H9 (cell line): ENCODE data around the gene OXER1. TPM values are rescaled to one million over a fixed set of nuclear protein-coding genes. Genes with fewer than 3 reads are reported as not detected.

Experiments used
- DNase-seq: peaks from one replicate; pipeline ENCODE4 v3.0.0-alpha.2; 2017
- H2AFZ ChIP-seq: one replicate; pipeline ENCODE4 v1.6.1; 2013; ENCODE audit warnings: mild to moderate bottlenecking, low read length, control low read depth, moderate library complexity
- H2AK5ac ChIP-seq: 2 replicates; pipeline ENCODE4 v1.6.1; 2013; ENCODE audit warnings: low read length, control low read depth, mixed read lengths; ENCODE audit not compliant: insufficient read length
- H2BK120ac ChIP-seq: one replicate; pipeline ENCODE4 v1.6.1; 2013; ENCODE audit warnings: low read depth, mild to moderate bottlenecking, low read length, control low read depth, inconsistent platforms; ENCODE audit not compliant: poor library complexity, severe bottlenecking
- H2BK12ac ChIP-seq: 2 replicates; pipeline ENCODE4 v1.6.1; 2013; ENCODE audit warnings: low read length, control low read depth, mixed read lengths, low read depth; ENCODE audit not compliant: insufficient read length
- H2BK15ac ChIP-seq: 2 replicates; pipeline ENCODE4 v1.6.1; 2013; ENCODE audit warnings: low read depth, low read length, control low read depth
- H2BK20ac ChIP-seq: one replicate; pipeline ENCODE4 v1.6.1; 2013; ENCODE audit warnings: low read depth, mild to moderate bottlenecking, low read length, control low read depth, inconsistent platforms; ENCODE audit not compliant: poor library complexity, severe bottlenecking
- H2BK5ac ChIP-seq: 2 replicates; pipeline ENCODE4 v1.6.1; 2013; ENCODE audit warnings: low read length, control low read depth, mixed read lengths; ENCODE audit not compliant: insufficient read length
- H3K14ac ChIP-seq: 2 replicates; pipeline ENCODE4 v1.6.1; 2013; ENCODE audit warnings: low read length, control low read depth; ENCODE audit not compliant: insufficient read depth
- H3K18ac ChIP-seq: 2 replicates; pipeline ENCODE4 v1.6.1; 2013; ENCODE audit warnings: low read depth, mild to moderate bottlenecking, mixed read lengths, low read length, control low read depth; ENCODE audit not compliant: insufficient read length
- H3K23ac ChIP-seq: 2 replicates; pipeline ENCODE4 v1.6.1; 2013; ENCODE audit warnings: low read length, control low read depth, mixed read lengths, low read depth; ENCODE audit not compliant: insufficient read length
- H3K23me2 ChIP-seq: 2 replicates; pipeline ENCODE4 v1.6.1; 2013; ENCODE audit warnings: low read depth, mild to moderate bottlenecking, mixed read lengths, low read length, control low read depth; ENCODE audit not compliant: insufficient read length, poor library complexity, severe bottlenecking
- H3K27ac ChIP-seq: 2 replicates; pipeline ENCODE4 v1.5.1; 2013; ENCODE audit warnings: low read length, control low read depth, mixed read lengths, low read depth; ENCODE audit not compliant: insufficient read length
- H3K27me3 ChIP-seq: 2 replicates; pipeline ENCODE4 v1.6.1; 2013; ENCODE audit warnings: low read length, control low read depth, inconsistent platforms; ENCODE audit not compliant: insufficient read depth
- H3K4ac ChIP-seq: 2 replicates; pipeline ENCODE4 v1.6.1; 2013; ENCODE audit warnings: low read depth, mild to moderate bottlenecking, control low read depth, inconsistent platforms, low read length, moderate library complexity
- H3K4me1 ChIP-seq: 2 replicates; pipeline ENCODE4 v1.6.1; 2013; ENCODE audit warnings: low read length, control low read depth, inconsistent platforms; ENCODE audit not compliant: insufficient read depth
- H3K4me2 ChIP-seq: 2 replicates; pipeline ENCODE4 v1.6.1; 2013; ENCODE audit warnings: low read length, control low read depth, mixed read lengths; ENCODE audit not compliant: insufficient read length, insufficient read depth
- H3K56ac ChIP-seq: 2 replicates; pipeline ENCODE4 v1.6.1; 2013; ENCODE audit warnings: low read depth, mild to moderate bottlenecking, mixed read lengths, low read length, control low read depth; ENCODE audit not compliant: insufficient read length
- H3K79me1 ChIP-seq: 2 replicates; pipeline ENCODE4 v1.6.1; 2013; ENCODE audit warnings: low read depth, mild to moderate bottlenecking, moderate library complexity, low read length, control low read depth, inconsistent platforms; ENCODE audit not compliant: insufficient read depth, poor library complexity, severe bottlenecking
- H3K79me2 ChIP-seq: 2 replicates; pipeline ENCODE4 v1.6.1; 2013; ENCODE audit warnings: low read length, control low read depth, inconsistent platforms; ENCODE audit not compliant: insufficient read depth
- H3K9ac ChIP-seq: 2 replicates; pipeline ENCODE4 v1.6.1; 2013; ENCODE audit warnings: low read length, control low read depth, mixed read lengths; ENCODE audit not compliant: insufficient read length; ENCODE audit errors: extremely low read depth
- H3K9me3 ChIP-seq: one replicate; pipeline ENCODE4 v1.6.1; 2013; ENCODE audit warnings: low read depth, low read length, inconsistent platforms; ENCODE audit not compliant: control insufficient read depth
- H3T11ph ChIP-seq: one replicate; pipeline ENCODE4 v1.6.1; 2013; ENCODE audit warnings: mild to moderate bottlenecking, low read length, control low read depth, inconsistent platforms
- H4K20me1 ChIP-seq: one replicate; pipeline ENCODE4 v1.6.1; 2013; ENCODE audit not compliant: control insufficient read depth, insufficient read length, insufficient read depth
- H4K5ac ChIP-seq: 2 replicates; pipeline ENCODE4 v1.6.1; 2013; ENCODE audit warnings: low read depth, mild to moderate bottlenecking, mixed read lengths, low read length, control low read depth; ENCODE audit not compliant: insufficient read length
- H4K8ac ChIP-seq: replicated peaks from 2 replicates; pipeline ENCODE4 v1.6.1; 2013; ENCODE audit warnings: low read length, control low read depth, mixed read lengths, low read depth; ENCODE audit not compliant: insufficient read length
- H4K91ac ChIP-seq: 2 replicates; pipeline ENCODE4 v1.6.1; 2013; ENCODE audit warnings: low read depth, mild to moderate bottlenecking, moderate library complexity, mixed read lengths, low read length, control low read depth; ENCODE audit not compliant: insufficient read length
- H3K27ac Mint-ChIP-seq, 3 experiments: 2 replicates in 2 of 3; 3 replicates in 1 of 3; pipeline ENCODE4 v1.8.0; 2020 to 2021; ENCODE audit warnings: mixed read lengths in 3 of 3, mild to moderate bottlenecking in 1 of 3, moderate library complexity in 1 of 3
- H3K27me3 Mint-ChIP-seq: 2 replicates; pipeline ENCODE4 v1.8.0; 2021; ENCODE audit warnings: low read depth, mild to moderate bottlenecking, moderate library complexity, mixed read lengths
- H3K36me3 Mint-ChIP-seq, 3 experiments: 2 replicates in 2 of 3; 3 replicates in 1 of 3; pipeline ENCODE4 v1.8.0; 2020 to 2021; ENCODE audit warnings: low read depth in 3 of 3, mixed read lengths in 3 of 3; ENCODE audit not compliant: insufficient read depth in 1 of 3
- H3K4me1 Mint-ChIP-seq, 2 experiments: 2 replicates each; pipeline ENCODE4 v1.8.0; 2020; ENCODE audit warnings: mixed read lengths in 2 of 2
- H3K4me3 Mint-ChIP-seq, 2 experiments: 2 replicates in 1 of 2; 3 replicates in 1 of 2; pipeline ENCODE4 v1.8.0; 2020 to 2021; ENCODE audit warnings: mild to moderate bottlenecking in 2 of 2, mixed read lengths in 2 of 2, moderate library complexity in 1 of 2
- H3K9me3 Mint-ChIP-seq, 2 experiments: 2 replicates in 1 of 2; 3 replicates in 1 of 2; pipeline ENCODE4 v1.8.0; 2020; ENCODE audit warnings: mild to moderate bottlenecking in 2 of 2, mixed read lengths in 2 of 2, moderate library complexity in 1 of 2
- WGBS: extraction: QIAGEN DNeasy Blood & Tissue Kit; methylation state at CpG from one replicate; pipeline ENCODE4 v1.1.7; 2013; ENCODE audit warnings: missing lambda C conversion rate, low lambda C conversion rate, mixed read lengths; ENCODE audit not compliant: insufficient read length; ENCODE audit errors: extremely low coverage; 5-methylcytosine and 5-hydroxymethylcytosine counted together
- total RNA-seq: library from RNA; stranded (reverse); gene quantifications from 2 replicates; pipeline ENCODE4 v1.2.1, GENCODE V29; 2021
- TF ChIP-seq, protein P1 (sequence below): fragments of 200-600 bp; sonication (generic); conservative IDR thresholded peaks from 3 replicates; pipeline ENCODE4 v1.8.0; 2021; ENCODE audit warnings: antibody characterized with exemption, mild to moderate bottlenecking

Gene OXER1
- total RNA-seq, 1 experiment from 2014 or later, result 1.6 TPM

GRCh38 chr2:42787788-42788477 is 24.0 kb upstream of the OXER1 start:
- Mint-ChIP-seq H3K27ac (no peak overlapping the region), H3K4me3 (no peak overlapping the region; a peak in 1 of 5 replicates), H3K27me3 (peaks cover 24% of the 10 kb centered on the region), H3K36me3 (peaks cover under 1 to 3% (median 2%) of the 10 kb centered on the region in 3 experiments; a peak in 6 of 7 replicates), H3K9me3 (no peaks in the 10 kb centered on the region), H3K4me1 (peaks cover 11 to 40% of the 10 kb centered on the region in 2 experiments)
- H3K18ac ChIP-seq, result no peak overlapping the region
- H3K27ac ChIP-seq, result no peak overlapping the region
- WGBS, result no CpG with 5 or more reads among the region's 12 CpGs
- H2BK15ac ChIP-seq, result no peak overlapping the region
- no peak overlapping the region for H3K9ac ChIP-seq
- no peak overlapping the region for H3K4me2 ChIP-seq
- H3K4me1 ChIP-seq, result no peaks in the 10 kb centered on the region
- H2BK120ac ChIP-seq, result no peak overlapping the region
- TF ChIP-seq, protein P1, sequence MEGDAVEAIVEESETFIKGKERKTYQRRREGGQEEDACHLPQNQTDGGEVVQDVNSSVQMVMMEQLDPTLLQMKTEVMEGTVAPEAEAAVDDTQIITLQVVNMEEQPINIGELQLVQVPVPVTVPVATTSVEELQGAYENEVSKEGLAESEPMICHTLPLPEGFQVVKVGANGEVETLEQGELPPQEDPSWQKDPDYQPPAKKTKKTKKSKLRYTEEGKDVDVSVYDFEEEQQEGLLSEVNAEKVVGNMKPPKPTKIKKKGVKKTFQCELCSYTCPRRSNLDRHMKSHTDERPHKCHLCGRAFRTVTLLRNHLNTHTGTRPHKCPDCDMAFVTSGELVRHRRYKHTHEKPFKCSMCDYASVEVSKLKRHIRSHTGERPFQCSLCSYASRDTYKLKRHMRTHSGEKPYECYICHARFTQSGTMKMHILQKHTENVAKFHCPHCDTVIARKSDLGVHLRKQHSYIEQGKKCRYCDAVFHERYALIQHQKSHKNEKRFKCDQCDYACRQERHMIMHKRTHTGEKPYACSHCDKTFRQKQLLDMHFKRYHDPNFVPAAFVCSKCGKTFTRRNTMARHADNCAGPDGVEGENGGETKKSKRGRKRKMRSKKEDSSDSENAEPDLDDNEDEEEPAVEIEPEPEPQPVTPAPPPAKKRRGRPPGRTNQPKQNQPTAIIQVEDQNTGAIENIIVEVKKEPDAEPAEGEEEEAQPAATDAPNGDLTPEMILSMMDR, result no peak
- no peak overlapping the region for H4K91ac ChIP-seq
- no peak overlapping the region for H3K14ac ChIP-seq
- H3T11ph ChIP-seq, result no peak overlapping the region
- no peaks in the 10 kb centered on the region for H4K20me1 ChIP-seq
- no peak overlapping the region for H2BK5ac ChIP-seq
- no peak overlapping the region for H2AFZ ChIP-seq
- peaks cover 7% of the 10 kb centered on the region; the same call in 1 of the 2 replicates for H3K27me3 ChIP-seq
- no peak overlapping the region for H2BK20ac ChIP-seq
- H3K79me1 ChIP-seq, result no peaks in the 10 kb centered on the region
- H3K79me2 ChIP-seq, result no peaks in the 10 kb centered on the region
- no peak overlapping the region for H2BK12ac ChIP-seq
- H3K23ac ChIP-seq, result no peak overlapping the region
- no peak overlapping the region for H2AK5ac ChIP-seq
- H3K4ac ChIP-seq, result no peak overlapping the region
- no peak overlapping the region for H4K8ac ChIP-seq
- H3K23me2 ChIP-seq, result peaks cover 7% of the 10 kb centered on the region
- no peak for DNase-seq
- no peak overlapping the region for H3K56ac ChIP-seq
- no peaks in the 10 kb centered on the region for H3K9me3 ChIP-seq
- H4K5ac ChIP-seq, result no peak overlapping the region
